ENCODE data around the gene ERN1.
A peak's percentile ranks its signal among the peaks of the same experiment; 100 is the strongest.
"Not testable (repeated sequence)": the region's sequence is repeated elsewhere in the genome, so short reads cannot be mapped to it uniquely, and the experiment has no call there.

ERN1 gene

DNA sequence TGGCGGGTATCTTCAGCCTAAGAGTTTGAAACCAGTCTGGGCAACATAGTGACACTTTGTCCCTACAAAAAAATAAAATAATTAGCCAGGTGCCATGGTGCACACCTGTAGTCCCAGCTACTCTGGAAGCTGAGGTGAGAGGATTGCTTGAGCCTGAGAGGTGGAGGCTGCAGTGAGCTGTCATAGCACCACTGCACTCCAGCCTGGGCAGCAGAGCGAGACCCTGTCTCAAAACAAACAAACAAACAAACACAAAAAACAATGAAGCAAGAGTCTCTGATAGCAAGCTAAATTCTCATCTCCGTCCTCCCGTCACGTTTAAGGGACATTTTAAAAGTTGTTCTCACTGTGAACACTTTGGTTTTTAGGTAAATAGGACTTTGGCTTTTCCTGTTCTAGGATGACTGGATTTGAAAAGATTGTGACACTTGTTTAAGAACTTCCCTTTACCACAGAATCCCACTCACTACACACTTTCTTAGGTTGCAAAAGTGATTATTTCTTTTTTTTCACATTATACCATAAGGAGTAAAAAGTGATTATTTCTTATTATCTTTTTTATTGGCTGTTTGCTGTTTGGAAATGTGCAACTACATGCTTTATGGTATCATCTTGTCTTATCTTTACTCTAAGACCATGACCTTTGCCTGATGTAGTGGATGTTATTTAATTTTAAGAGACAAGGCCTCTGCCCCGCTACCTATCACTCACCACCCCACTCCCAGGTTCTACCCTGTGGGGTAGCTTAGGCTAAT lies 4.4 kb upstream of the ERN1 start:
- DNase-seq: no peak

DNA sequence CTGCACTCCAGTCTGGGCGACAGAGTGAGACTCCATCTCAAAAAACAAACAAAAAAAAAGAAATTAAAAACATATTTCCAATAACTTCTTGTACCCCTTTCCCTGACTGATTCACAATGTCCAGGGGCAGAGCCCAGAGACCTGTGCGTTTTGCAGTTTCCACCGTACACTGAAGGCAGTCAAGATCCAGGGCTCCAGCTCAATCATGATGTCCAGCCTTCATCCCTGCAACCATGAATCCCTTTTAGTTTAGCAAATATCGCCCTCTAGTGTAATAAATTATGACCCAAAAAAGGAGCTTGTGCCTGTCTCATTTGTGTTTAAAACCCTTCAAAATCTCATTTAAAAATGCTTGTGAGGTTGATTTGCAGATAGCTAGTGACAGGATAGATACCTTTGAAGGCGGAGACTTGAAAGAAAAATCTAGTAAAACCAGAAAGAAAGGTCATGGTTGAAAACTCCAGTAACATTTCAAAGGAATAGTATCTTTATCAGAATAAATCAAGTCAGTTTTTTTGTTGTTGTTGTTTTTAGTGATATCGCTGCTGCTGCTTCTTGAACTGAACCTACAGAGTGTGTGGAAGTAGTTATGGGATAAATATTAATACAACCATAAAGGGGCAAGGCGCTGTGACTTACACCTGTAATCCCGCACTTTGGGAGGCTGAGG lies 3.7 kb upstream of the ERN1 start:
- peak; percentile 87 for DNase-seq

GRCh38 chr17:64131606-64132270 lies 1.8 kb upstream of the ERN1 start:
- DNase-seq: no peak

DNA sequence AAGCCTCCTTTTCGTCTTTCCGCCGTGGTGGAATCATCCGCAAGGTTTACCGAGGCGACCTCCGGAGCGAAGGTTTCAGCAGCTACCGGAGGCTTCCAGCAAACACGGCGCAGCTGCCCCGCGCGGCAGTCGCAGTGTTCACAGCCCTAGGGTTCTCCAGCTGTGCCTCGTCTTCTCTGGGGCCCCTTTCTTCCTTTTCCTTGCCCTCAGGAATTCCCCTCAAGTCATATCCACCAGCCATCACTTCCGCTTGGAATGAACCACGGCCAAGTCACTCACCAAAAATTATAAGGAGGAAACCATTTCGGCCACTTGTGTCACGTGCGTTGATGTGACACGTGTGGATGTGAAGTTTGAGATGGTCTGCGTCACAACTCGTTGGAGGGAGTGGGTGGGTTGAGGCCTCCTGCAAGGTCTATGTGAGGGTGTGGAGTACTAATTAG lies 636 bp upstream of the ERN1 start:
- DNase-seq: no peak

DNA sequence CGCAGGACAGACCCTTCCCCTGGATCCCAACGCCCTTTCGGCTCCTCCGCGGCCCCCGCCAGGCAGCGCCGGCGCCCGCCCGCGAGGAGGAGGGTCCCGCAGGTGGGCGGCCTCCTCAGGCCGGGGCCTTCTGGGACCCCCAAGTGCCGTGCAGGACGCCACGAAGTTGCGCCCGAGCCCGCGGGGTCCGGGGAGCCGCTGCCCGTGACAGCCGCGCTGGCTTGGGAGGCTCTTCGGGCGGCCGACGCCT lies 504 bp downstream of the ERN1 start:
- DNase-seq: no peak

- DNase-seq: peak; percentile 55
Measured at GRCh38 chr17:64128787-64129514, 993 bp downstream of the ERN1 start.

- DNase-seq: peak; percentile 39
Measured at GRCh38 chr17:64126918-64127317, 3.0 kb downstream of the ERN1 start.

DNA sequence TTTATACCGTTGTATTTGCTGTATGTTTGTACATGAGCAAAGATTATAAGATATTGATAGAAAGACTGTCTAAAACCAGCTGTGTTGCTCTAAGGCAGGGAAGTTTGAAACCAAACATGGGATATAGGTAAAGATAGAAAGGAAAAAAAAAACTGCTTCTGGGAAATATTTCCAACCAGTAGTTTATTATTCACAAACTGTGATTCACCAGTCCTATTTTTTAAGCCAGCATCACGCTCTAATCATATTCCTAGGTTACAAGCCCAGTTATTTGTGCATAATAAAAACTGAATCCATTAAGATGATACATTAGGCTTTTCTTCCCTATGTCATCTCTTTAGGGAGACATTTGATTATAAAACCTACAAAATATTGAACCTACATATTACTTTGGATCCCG lies 4.0 kb downstream of the ERN1 start:
- no peak for DNase-seq

- no peak for DNase-seq
Measured at GRCh38 chr17:64124609-64125008, 5.3 kb downstream of the ERN1 start.

GRCh38 chr17:64123114-64123513 lies 6.8 kb downstream of the ERN1 start:
- no peak for DNase-seq

- not testable (repeated sequence) for DNase-seq
Measured at GRCh38 chr17:64120972-64121786, 8.8 kb downstream of the ERN1 start.

DNA sequence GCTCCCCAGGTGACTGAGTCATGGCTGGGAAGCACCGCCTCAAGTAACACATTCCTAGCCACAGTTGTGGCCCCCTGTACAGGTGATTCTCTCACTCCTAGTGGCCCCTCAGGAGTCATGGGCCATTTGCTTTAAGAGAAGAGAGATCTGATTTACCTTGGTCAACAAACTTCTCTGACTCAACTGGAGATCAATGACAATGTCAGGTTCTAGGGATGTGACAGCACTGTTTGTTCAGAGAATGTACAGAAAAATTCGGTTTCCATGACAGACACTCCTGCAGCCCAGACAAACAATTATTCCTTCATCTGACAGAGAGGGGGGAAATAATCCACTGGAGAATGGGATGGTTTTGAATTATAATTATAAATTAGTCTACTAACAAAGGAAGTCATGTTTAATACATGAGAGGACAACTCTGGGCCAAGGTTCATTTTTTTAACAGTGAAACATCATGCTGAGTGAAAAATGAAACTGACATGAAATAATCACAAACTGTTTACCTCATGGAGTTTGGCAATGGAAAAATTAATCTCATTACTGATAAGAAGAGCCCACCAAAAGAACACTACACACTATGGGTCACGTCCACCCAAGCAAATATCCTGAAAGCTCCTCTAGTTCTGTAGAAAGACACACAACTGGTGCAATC lies 9.7 kb downstream of the ERN1 start:
- DNase-seq: no peak

DNA sequence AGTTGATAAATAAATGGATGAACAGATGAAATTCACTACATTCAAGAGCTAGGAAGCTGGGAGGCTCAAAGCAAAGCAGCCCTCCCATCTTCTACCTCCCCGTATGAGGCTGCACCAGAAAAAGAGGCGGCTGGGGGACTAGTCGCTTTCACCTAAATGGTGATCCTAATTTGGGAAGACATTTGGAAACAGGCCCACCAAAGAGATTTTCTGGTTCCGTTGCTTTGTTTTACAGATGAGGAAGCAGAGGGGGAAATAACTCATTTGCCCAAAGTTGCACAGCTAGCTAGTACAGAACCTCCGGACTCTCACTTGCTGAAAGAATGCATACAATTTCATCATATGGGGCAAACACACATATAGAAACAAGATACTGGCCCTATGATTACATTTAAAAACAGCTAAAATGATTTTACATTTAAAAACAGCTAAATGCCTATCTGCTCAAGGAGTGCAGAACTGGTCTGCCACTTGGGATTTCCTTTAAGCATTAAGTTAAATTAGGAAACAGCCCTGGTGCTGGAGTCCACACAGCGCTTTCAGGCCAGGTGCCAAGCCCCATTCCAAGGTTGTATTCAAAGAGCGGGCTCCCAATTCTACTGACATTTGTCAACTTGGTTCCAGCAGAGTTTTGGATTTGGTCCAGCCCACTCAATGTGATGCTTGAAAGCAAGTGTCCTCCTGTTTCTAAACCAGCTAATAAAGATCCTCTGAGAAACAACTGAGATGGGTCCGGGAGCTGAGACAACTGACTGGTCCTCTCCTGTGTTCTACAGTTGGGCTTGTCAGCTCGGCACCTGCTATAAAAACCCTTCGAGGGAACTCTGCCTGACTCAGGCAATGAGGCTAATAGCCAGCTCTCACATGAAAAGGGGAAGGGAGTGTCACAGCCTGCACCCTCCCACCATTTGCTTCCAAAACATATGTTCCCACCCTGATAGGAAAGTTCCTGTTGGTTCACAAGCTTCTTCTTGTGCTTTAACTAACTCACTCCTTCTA lies 11.7 kb downstream of the ERN1 start:
- DNase-seq: peak; percentile 87

GRCh38 chr17:64115822-64116534 lies 14.0 kb downstream of the ERN1 start:
- peak; percentile 27 for DNase-seq

DNA sequence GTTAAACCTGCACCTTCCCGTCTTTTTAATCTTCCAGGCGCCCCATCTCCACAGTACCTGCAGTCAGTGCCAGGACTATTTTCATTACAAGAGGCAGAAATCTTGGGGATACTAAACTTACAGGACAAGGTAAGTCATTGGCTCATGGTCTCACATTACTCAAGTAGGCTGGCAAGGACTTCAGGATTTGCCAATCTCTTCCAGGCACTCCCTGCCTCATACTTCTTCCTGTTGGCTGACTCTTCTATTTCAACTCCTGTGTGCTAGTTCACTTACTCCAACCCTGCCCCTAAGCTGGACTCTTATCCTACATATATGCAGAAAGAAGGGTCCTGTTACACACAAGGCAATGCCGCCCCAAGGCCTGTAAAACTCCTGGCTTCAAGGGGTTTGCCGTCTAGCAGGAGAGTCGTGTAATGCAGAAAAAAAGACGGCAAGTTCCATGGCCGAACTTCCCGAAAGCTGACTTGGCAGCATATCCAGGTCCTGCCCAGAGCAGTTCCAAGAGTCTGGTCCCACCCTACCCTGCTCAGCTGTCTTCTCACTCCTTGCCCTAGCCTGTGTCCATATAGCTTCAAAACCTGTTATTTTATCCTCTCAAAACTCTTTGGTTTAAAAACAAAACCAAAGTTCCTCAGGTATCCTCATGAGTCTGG lies 14.8 kb downstream of the ERN1 start:
- DNase-seq: no peak

DNA sequence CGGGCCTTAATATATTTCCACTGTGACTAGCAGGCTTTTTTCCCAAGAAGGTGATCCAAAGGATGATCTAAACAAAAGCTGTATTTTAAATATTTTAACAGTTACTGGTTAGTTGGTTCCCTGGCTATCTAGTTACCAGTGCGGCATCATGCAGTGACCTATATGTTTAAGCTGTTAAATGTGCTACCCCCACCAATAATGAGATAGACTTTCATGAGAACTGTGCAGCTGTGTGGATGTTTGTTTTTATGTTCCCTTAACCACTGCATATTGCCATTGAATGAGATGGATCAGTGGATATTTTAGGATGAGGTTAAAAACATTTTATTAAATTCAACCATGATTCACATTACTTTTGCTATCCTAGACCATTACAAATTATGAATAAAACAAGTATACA lies 16.9 kb downstream of the ERN1 start:
- no peak for DNase-seq

GRCh38 chr17:64111831-64112230 lies 18.1 kb downstream of the ERN1 start:
- no peak for DNase-seq

GRCh38 chr17:64110379-64111152 lies 19.4 kb downstream of the ERN1 start:
- DNase-seq: peak; percentile 62

DNA sequence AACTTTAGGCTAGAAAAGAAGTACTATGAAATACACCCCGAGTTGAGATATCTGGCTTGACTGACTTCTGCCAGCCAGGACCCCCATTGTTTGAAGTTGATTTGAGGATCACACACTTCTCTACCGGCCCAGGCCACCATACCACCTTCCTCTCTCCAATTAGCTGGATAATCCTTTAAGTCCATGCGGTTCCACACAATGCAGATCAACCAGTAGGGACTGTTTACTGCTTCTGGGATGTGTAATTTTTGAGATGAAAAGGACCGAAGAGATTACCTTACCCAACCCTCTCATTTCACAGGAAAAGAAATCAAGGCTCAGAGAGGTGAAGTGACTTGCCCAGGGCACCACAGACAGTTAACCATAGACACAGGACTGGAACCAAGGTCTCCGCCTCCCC lies 20.5 kb downstream of the ERN1 start:
- DNase-seq: no peak
